NCI-H226 (cell line): ENCODE measurements around the gene MRPS7.
"Not testable (repeated sequence)": the region's sequence is repeated elsewhere in the genome, so short reads cannot be mapped to it uniquely, and the experiment has no call there.

ENCODE experiments used
- DNase-seq: peaks from one replicate; pipeline ENCODE4 v3.0.0-alpha.2; 2015

Gene MRPS7

DNA sequence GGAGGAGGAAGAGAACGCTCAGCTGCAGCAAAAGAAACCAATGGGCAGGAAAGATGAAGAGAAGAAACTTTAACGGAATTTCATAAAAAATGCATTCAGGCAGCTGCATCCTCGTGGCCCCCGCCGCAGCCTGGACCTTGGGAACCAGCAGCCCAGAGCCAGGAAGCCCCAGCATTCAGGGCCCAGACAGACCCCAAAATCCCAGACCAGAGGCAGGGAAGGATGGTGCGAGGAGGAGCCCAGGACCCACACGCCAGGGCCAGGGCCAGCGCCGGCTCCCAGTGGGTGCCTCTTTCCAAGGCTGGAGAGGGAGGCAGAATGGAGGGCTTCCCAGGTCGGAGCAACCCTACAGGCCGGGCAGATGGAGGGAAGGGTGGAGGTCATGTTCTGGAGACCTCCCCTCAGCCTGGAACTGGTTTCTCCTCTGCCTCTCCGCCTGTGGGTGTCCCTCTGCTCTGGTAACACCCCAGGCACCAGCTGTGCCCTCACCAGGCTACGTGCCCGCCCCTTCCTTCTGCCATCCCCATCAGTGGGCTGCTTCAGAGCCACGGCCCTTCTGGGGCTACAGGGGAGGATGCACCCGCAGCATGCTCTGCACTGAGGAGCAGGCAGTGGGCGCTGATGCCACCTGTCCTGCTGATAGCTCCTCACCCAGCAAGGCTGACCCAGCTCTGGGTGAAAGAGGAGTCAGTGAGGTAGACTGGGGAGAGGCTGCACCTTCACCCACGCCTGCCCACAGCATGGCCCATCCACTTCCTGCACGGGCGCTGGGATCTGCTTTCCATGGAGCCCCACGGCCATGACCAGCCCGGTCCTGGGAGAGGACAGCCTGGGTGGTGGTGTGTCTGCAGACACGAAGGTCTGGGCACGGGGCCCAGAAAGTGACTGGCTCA lies 10.5 kb downstream of the MRPS7 start:
- DNase-seq, result peak; percentile 40

DNA sequence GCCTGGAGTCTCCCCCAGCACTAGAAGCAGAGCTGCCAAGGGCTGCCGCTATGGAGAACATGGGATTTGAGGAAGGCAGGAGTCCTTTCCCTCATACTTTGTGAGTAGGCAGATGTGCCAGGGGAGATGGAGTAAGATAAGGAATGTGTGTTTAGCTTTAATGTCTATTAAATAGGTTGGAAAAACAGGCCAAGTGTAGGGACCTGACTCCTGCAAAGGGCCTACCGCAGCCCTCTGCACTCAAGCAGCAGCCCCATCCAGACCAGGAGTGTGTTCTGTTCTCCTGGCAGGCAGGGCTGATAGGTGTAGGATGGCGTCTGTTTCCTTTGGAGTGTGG lies 11.1 kb downstream of the MRPS7 start:
- no peak for DNase-seq

GRCh38 chr17:75273977-75274708 lies 12.5 kb downstream of the MRPS7 start:
- DNase-seq, result peak; percentile 87

DNA sequence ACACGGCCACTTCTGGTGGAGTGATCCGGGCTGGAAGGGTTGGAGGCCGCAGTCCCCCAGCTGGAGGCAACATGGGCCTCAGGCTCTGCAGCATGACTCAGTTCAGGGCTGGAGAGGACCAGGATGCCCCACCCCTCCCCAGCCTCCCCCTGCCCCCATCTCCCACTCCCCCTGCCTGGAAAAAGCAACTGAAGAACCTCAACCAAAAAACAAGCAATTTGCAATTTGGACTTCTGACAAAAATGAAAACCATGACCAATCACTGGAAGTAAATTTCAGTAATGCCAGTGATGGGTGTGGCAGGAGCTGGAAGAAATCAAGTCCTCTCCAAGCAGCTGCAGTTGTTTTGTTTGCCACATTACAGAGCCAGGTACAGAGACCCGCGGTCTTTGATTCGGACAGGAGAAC lies 16.0 kb downstream of the MRPS7 start:
- peak; percentile 63 for DNase-seq

- peak; percentile 32 for DNase-seq
Measured at GRCh38 chr17:75280189-75280588, 18.5 kb downstream of the MRPS7 start.

DNA sequence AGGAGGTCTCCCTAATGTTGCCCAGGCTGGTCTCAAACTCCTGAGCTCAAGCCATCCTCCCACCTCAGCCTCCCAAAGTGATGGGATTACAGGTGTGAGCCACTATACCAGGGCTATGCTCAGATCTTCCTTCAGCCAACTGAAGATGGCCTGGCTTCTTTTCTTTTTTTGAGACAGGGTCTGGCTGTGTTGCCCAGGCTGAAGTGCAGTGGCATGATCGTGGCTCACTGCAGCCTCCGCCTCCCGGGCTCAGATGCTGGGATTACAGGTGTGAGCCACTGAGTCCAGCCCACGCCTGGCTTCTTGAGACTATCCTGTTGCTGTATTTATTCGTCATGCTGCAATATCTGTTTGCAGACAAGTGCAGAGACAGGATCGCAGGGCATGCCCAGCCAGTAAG lies 23.4 kb downstream of the MRPS7 start:
- no peak for DNase-seq

DNA sequence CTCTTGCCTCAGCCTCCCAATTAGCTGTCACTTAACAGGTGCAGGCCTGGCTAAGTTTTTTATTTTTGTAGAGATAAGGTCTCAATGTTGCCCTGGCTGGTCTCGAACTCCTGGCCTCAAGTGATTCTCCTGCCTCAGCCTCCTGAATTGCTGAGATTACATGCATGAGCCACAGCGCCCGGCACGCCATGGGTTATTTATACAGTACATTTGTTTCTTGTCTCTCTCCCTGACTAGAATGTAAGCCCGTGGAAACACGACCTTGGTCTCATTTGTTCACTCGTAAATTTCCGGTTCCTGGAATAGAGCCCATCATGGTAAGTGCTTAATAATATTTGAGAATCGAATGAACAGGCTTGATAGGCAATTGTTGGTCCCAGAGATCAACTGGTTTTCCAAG lies 25.5 kb downstream of the MRPS7 start:
- DNase-seq, result no peak

DNA sequence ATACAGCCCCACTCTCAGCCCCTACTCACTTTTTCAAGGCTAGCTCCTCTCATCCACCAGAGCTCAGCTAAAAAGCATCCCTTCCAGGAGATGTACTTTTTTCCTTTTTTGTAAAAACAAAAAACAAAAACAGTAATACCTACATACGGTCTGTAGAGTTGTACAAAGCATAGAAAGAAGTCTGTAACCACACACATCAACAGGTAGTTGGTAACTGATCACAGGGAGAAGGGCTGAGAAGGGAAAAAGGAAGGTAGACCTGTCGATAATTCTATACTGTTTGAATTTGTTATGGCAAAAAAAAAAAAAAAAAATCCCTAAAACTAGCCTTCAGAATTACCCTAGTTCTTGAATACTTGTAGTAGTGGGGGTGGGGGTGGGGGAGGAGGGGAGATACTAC lies 26.7 kb downstream of the MRPS7 start:
- no peak for DNase-seq

DNA sequence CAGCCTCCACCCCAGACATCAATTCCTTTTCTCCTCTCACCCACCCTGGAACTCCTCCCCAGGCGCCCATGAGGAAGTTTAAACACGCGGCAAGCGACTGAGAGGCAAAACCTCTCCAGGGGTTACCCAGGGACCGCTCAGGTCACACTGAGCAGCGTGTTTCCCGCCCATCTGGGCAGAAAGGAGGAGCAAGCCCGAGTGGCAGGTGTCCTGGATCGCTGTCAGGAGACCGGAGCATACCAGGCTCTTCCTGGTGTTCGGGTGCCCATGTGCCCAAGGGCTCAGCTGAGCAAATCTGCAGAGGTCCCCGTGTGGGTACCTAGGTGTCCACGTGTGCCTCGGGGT lies 27.1 kb downstream of the MRPS7 start:
- peak; percentile 14 for DNase-seq

- peak; percentile 99 for DNase-seq
Measured at GRCh38 chr17:75289115-75289831, 27.6 kb downstream of the MRPS7 start, which contains the start of gene SLC25A19. Gene SLC25A19 (minus strand): TSS chr17:75289433. CDS start chr17:75286764, 2,669 bp downstream.

- DNase-seq, result peak; percentile 38
Measured at GRCh38 chr17:75289832-75290337, 28.2 kb downstream of the MRPS7 start.

- DNase-seq, result not testable (repeated sequence)
Measured at GRCh38 chr17:75292810-75293448, 31.2 kb downstream of the MRPS7 start.

DNA sequence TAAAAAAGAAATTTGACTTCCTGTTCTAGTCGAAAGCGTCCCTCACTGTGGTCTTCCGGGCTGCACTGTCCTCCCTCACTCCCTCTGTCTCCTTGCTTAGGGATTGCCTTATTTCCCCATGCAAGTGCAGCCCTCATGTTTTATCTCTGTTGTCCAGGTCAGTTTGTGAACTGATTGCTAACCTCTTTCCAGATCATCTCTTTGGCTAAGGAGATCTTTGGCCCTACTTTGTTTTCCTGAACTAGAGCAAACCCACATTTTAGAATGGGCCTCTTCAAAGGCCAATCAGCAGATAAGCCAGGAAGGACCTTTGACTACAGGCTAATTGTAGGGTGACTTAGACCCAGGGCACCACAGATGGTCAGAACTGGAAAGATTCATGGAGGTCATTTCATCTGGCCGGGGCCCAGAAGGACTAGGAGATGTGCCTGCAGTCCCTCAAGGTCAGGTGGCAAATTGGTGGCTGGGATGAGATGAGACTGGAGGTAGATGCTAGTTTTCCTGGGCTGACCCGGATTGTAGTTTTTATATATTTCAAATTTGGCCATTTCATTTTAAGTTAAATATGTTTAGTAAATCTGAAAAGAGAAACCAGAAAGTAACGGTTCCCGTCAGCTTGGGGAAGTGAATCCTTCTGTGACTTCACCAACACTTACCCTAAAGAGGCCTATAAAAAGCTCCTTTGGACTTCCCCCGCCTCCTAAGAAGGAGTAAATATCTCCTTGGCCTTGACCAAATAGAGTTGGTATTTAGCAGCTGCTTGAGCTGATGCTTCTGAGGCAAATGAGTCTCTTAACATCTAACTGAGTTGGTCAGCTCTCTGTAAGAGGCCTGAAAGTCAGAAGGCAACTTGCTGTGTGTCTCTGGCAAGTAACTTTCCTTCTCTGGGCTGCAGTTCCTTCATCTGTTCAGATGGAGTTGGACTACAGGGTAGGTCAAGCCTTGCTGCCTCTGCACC lies 33.8 kb downstream of the MRPS7 start:
- no peak for DNase-seq

- DNase-seq, result no peak
Measured at GRCh38 chr17:75300280-75300679, 38.6 kb downstream of the MRPS7 start.

- DNase-seq, result no peak
Measured at GRCh38 chr17:75301049-75301448, 39.4 kb downstream of the MRPS7 start.

- no peak for DNase-seq
Measured at GRCh38 chr17:75301502-75302206, 40.0 kb downstream of the MRPS7 start.

DNA sequence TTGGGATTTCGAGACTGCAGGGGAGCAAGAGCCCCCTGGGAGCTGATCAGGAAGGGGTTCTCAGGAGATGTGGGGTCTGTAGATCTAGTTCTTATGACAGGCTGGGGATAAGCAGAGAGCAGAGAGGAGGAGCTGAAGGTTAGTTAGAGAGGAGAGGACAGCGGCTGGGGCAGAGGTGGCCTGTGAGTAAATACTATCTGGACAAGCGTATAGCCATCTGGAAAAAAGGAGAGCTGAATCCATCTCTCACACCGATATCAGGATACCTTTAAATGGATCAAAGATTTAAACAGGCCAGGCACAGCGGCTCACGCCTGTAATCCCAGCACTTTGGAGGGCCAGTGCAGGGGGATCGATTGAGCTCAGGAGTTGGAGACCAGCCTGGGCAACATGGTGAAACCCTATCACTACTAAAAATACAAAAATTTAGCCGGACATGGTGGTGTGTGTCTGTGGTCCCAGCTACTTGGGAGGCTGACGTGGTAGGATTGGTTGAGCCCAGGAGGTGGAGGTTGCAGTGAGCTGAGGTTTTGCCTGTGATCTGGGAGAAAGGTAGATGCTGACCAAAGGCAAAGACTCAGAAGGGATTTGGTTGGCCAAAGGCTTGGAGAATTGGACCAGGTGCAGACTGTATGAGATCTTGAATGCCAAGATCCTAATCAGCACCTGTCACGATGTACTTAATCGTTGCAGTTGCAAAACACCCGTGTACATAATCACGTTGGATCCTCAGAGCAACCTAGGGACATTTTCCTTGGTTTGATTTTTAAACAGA lies 46.5 kb downstream of the MRPS7 start:
- DNase-seq, result no peak

DNA sequence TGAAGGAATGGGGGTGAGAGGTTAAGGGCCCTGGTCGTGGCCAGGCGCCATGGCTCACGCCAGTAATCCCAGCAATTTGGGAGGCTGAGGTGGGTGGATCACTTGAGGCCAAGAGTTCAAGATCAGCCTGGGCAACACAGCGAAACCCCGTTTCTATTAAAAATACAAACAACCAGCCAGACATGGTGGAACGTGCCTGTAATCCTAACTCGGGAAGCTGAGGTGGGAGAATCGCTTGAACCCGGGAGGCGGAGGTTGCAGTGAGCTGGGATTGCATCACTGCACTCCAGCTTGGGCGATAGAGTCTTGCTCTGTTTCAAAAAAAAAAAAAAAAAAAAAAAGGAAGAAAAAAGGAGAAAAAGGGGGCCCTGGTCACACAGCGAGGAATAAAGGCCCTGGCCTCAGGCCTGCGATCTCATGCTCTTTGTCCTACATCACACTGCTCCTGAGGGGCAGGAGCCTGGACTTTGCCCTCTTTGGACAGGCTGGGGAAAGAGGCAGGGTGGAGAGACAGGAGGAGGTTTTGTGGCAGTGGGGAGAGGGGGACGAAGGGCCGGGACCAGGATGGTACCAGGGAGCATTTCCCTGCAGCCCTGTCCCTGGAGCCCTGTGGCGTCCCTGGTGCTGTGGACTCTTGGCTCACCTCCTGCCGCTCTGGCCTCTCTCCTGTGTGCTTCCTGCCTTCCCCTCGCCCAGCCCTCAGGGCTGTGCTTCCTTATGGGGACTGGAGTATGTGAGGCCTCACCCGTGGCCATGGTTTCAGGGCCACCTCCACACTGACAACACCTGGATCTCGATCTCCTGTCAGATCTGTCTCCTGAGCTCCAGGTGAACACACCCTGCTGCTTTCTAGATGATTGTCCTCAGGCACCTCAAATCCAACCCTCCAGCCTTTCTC lies 47.3 kb downstream of the MRPS7 start:
- no peak for DNase-seq

DNA sequence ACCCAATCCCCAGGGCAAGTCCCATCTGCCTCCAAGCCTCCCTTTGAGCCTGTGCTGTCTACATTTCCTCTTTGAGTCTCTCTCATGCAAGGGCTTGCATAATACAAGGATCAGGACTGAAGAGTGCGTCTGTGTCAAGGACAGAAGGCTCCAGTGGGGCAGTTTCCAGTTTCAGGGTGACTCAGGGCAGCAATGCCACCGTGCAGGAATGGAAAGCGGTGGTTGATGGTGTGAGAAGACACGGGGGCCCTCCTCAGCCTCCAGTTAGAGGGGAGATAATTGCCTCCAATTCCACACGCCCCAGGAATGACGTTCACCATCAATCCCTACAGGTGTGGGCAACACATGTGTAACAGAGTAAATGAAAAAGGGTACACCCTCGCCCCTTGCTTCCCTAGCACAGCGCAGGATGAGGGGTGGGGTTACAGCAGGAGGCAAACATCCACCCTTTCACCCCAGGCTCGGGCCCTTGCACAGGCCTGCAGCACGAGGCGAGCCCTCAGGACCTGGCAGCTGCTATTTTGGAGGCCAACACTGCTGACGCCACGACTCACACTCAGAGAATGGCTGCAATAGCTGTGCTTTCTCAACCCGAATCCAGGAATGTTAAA lies 52.4 kb downstream of the MRPS7 start:
- DNase-seq, result peak; percentile 27
